Stimulated activated naive B cell treated with anti-CD40 and anti-IgM and Interleukin-4, amounts not matched to agents 10 μg/mL and 1 μg/mL and 100 μg/mL, for 72 hours (primary cell): ENCODE results near the gene CDK3.
A peak's percentile ranks its signal among the peaks of the same experiment; 100 is the strongest.

Source experiments
- ATAC-seq, 2 donors: fragments of 150-1000 bp; cut with Tn5 transposase; replicated peaks; 2 replicates each; pipeline ENCODE4 v1.10.0; 2021; ENCODE audit warnings: moderate library complexity in 1 of 2
- DNase-seq: peaks from one replicate; pipeline ENCODE4 v3.0.0; 2021
- H3K27ac Mint-ChIP-seq: one replicate; pipeline ENCODE4 v1.8.0; 2022; ENCODE audit warnings: mild to moderate bottlenecking, mixed read lengths
- H3K27me3 Mint-ChIP-seq, 2 donors: one replicate each; pipeline ENCODE4 v1.8.0; 2022; ENCODE audit warnings: mixed read lengths in 2 of 2
- H3K36me3 Mint-ChIP-seq, 2 donors: one replicate each; pipeline ENCODE4 v1.8.0; 2022; ENCODE audit warnings: mixed read lengths in 2 of 2, mild to moderate bottlenecking in 1 of 2
- H3K4me1 Mint-ChIP-seq, 2 donors: one replicate each; pipeline ENCODE4 v1.8.0; 2022; ENCODE audit warnings: mixed read lengths in 2 of 2, mild to moderate bottlenecking in 1 of 2
- H3K4me3 Mint-ChIP-seq, 2 donors: one replicate each; pipeline ENCODE4 v1.8.0; 2022; ENCODE audit warnings: mild to moderate bottlenecking in 2 of 2, mixed read lengths in 2 of 2, moderate library complexity in 1 of 2
- H3K9me3 Mint-ChIP-seq, 2 donors: one replicate each; pipeline ENCODE4 v1.8.0; 2022; ENCODE audit warnings: mixed read lengths in 2 of 2, mild to moderate bottlenecking in 1 of 2

Gene CDK3

DNA sequence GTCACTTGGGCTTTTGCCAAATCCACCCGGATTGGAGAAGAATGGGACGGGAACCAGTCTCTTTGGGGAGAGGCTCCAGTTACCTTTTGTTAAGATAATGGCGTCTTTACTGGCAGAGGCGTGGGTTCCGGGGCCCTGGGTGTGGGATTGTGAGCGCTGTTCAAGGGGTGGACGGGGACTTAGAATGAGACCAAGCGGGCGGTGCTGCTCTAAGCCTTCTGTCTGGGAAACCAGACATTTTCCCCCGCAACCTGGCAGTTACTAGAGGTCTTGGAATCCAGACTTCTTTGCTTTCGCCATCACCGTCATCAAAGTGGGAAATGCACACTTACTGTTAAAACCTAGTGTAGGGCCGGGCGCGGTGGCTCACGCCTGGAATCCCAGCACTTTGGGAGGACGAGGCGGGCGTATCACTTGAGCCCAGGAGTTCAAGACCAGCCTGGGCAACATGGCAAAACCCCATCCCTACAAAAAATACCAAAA lies 20.9 kb upstream of the CDK3 start:
- ATAC-seq: peak; percentile 25 to 35
- Mint-ChIP-seq H3K27me3 (no peaks in the 10 kb centered on the region), H3K36me3 (peaks cover 5 to 11% of the 10 kb centered on the region in 2 donors), H3K9me3 (no peaks in the 10 kb centered on the region), H3K4me3 (peak overlapping the region; percentile 99 to 100), H3K4me1 (peaks cover 7 to 44% of the 10 kb centered on the region in 2 donors), H3K27ac (peak overlapping the region; percentile 100)
- DNase-seq: no peak

DNA sequence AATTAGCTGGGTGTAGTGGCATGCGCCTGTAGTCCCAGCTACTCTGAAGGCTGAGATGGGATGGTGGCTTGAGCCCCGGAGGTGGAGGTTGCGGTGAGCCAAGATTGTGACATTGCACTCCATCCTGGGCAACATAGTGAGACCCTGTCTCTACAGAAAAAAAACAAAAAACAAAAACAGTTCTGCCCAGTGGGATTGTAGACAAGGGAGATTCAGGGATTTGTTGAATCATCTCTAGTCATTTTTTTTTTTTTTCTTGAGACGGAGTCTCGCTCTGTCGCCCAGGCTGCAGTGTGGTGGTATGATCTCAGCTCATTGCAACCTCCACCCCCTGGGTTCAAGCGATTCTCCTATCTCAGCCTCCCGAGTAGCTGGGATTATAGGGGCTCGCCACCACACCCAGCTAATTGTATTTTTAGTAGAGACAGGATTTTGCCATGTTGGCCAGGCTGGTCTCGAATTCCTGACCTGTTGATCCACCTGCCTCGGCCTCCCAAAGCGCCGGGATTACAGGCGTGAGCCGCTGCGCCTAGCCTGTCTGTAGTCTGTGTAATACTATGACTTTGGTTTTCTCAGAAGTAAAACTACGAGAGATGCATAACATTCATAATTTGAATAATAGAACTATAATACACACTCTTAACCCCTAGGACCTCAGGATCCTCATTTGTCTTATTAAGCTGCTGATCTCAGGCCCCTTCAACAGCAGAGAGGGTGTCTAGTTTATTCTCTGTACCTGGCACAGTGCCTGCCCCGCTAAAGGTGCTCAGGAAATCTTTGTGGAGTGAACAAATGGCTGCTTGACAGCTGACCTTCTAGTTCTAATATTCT lies 20.3 kb upstream of the CDK3 start:
- ATAC-seq: no peak
- peaks cover 7 to 39% of the 10 kb centered on the region in 2 donors for H3K4me1 Mint-ChIP-seq

DNA sequence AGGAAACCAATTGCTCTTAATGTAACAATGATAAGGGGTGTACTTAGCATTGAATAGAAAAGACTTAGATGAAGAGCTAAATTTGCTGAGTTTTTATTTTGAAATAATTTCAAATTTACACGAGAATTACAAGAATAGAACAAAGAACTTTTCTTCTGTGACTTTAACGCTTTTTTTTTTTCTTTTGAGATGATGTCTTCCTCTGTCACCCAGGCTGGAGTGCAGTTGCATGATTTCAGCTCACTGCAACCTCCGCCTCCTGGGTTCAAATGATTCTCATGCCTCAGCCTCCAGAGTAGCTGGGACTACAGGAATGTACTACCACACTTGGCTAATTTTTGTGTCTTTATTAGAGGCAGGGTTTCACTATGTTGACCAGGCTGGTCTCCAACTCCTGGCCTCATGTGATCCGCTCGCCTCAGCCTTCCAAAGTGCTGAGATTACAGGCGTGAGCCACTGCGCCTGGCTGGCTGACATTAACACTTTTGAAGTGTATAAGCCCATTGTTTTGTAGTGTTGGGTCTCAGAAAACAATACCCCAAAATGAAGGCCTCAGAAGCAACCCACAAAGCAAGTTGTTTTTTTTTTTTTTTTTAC lies 19.5 kb upstream of the CDK3 start:
- H3K9me3 Mint-ChIP-seq: no peaks in the 10 kb centered on the region
- H3K27me3 Mint-ChIP-seq: no peaks in the 10 kb centered on the region
- DNase-seq: no peak
- H3K36me3 Mint-ChIP-seq: peaks cover 5 to 12% of the 10 kb centered on the region in 2 donors
- ATAC-seq: no peak
- peaks cover 4 to 32% of the 10 kb centered on the region in 2 donors for H3K4me1 Mint-ChIP-seq
- peak overlapping the region; percentile 32 to 44 for H3K4me3 Mint-ChIP-seq
- H3K27ac Mint-ChIP-seq: no peak overlapping the region

More for the DNA sequence above, 20.3 kb upstream of the CDK3 start:
- DNase-seq: no peak
- Mint-ChIP-seq H3K27me3 (no peaks in the 10 kb centered on the region), H3K4me3 (peak overlapping the region; percentile 99 to 100), H3K27ac (peak overlapping the region; percentile 100), H3K36me3 (peaks cover 5 to 13% of the 10 kb centered on the region in 2 donors), H3K9me3 (no peaks in the 10 kb centered on the region)

DNA sequence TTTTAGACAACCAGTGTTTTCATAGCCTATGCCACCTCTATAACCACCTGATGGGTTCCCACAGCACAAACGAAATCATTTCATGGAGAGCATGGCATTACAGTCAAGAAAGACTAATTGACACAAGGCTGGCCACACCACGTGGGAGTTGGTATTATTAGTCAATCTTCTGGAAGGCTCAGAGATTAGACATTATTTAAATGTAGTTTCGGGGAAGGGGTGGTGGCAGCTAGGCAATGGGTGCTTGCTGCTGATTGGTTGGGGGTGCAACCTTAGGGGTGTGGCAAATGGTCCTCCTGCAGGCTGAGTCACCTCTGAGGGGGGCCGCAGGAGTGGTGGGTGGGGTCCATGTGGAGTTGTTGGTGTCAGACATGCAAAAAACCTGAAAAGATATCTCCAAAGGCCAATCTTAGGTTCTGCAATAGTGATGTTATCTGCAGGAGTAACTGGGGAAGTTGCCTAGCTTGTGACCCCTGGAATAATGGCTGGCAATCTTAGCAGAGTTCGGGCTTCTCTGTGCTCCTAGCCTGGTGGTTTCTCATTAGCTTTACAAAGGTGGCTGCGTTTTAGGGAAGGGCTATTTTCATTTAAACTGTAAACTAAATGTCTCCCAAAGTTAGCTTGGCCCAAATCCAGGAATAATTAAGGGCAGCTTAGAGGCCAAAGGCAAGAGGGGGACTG lies 17.0 kb upstream of the CDK3 start:
- Mint-ChIP-seq H3K4me3 (no peak overlapping the region), H3K4me1 (peaks cover 0 to 19% of the 10 kb centered on the region in 2 donors), H3K27ac (no peak overlapping the region), H3K9me3 (no peaks in the 10 kb centered on the region), H3K36me3 (peaks cover 12 to 13% of the 10 kb centered on the region in 2 donors), H3K27me3 (no peaks in the 10 kb centered on the region)
- DNase-seq: no peak
- ATAC-seq: no peak

DNA sequence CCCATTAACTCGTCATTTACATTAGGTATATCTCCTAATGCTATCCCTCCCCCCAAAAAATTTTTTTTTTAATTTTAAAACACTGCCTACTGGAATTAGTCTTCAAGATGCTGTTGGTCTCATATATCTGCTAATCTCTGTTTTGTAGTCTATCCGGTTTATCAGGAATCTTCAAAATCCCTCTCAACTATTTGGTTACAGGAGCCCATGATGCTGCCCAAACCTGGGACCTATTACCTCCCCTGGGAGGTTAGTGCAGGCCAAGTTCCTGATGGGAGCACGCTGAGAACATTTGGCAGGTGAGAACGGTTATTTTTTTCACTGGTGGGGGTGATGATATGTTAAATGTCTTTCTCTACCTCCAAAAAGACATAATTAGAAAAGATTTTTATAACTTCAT lies 14.7 kb upstream of the CDK3 start:
- Mint-ChIP-seq H3K9me3 (no peaks in the 10 kb centered on the region), H3K4me3 (no peak overlapping the region), H3K36me3 (peaks cover 9 to 11% of the 10 kb centered on the region in 2 donors), H3K4me1 (peaks cover 0 to 3% of the 10 kb centered on the region in 2 donors), H3K27ac (no peak overlapping the region), H3K27me3 (no peaks in the 10 kb centered on the region)
- no peak for ATAC-seq
- no peak for DNase-seq

DNA sequence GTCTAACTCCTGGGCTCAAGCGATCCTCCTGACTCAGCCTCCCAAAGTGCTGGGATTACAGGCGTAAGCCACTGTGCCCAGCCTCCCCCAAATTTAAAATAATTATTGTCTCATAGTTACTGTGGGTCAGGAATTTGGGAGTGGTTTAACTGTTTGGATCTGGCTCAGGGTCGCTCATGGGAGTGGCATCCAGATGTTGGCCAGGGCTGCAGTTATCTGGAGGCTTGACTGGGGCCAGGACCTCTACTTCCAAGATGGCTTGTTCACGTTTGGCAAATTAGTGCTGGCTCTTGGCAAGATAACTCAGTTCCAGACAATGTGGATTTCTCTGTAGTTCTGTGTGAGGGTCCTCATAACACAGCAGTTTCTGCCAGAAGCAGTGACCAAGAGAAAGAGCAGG lies 13.6 kb upstream of the CDK3 start:
- Mint-ChIP-seq H3K9me3 (no peaks in the 10 kb centered on the region), H3K4me3 (no peak overlapping the region)

DNA sequence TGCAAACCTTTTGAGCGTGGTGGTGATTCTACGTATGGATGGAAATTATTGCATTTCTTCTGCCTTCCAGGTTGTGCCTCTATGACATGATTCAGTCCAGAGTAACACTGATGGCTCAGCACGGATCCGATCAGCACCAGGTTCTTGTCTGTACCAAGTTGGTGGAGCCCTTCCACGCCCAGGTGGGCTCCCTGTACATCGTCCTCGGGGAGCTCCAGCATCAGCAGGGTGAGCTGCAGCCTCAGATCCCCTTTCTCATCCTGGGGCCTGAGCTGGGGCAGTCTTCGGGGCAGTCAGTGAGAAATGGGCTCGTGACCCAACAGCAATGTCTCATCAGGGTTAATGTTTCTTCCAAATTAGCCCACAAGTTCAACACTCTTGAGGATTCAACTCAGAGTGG lies 9.3 kb upstream of the CDK3 start:
- H3K4me1 Mint-ChIP-seq: peaks cover 5 to 12% of the 10 kb centered on the region in 2 donors
- H3K27me3 Mint-ChIP-seq: no peaks in the 10 kb centered on the region
- H3K36me3 Mint-ChIP-seq: peaks cover 16 to 23% of the 10 kb centered on the region in 2 donors
- H3K27ac Mint-ChIP-seq: no peak overlapping the region
- no peaks in the 10 kb centered on the region for H3K9me3 Mint-ChIP-seq
- H3K4me3 Mint-ChIP-seq: no peak overlapping the region
- ATAC-seq (no peak), DNase-seq (no peak)

More for the DNA sequence above, 13.6 kb upstream of the CDK3 start:
- no peak for ATAC-seq
- no peaks in the 10 kb centered on the region for H3K27me3 Mint-ChIP-seq
- DNase-seq: no peak
- H3K27ac Mint-ChIP-seq: no peak overlapping the region
- peaks cover 11 to 12% of the 10 kb centered on the region in 2 donors for H3K36me3 Mint-ChIP-seq
- peaks cover 3 to 9% of the 10 kb centered on the region in 2 donors for H3K4me1 Mint-ChIP-seq

DNA sequence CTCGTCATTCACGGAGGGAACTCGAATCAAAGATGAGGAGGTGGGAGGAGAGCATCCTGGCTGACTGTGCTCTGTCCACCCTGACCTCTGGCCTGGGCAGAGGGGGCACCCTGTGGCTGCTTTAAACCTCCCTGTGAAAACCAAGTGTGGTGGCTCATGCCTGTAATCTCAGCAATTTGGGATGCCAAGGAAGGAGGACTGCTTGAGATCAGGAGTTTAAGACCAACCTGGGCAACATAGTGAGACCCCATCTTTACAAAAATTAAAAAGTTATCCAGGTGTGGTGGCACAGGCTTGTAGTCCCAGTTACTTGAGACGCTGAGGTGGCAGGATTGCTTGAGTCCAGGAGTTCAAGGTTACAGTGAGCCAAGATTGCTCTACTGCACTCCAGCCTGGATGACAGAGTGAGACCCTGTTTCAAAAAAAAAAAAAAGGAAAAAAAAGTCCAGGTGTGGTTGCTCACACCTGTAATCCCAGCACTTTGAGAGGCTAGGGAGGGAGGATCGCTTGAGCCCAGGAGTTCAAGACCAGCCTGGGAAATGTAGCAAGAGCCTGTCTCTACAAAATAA lies 5.8 kb upstream of the CDK3 start:
- Mint-ChIP-seq H3K4me1 (peaks cover 19 to 31% of the 10 kb centered on the region in 2 donors), H3K4me3 (no peak overlapping the region), H3K27ac (no peak overlapping the region), H3K27me3 (no peaks in the 10 kb centered on the region), H3K9me3 (no peaks in the 10 kb centered on the region), H3K36me3 (peaks cover 16% of the 10 kb centered on the region in 2 donors)
- DNase-seq (no peak), ATAC-seq (no peak)

DNA sequence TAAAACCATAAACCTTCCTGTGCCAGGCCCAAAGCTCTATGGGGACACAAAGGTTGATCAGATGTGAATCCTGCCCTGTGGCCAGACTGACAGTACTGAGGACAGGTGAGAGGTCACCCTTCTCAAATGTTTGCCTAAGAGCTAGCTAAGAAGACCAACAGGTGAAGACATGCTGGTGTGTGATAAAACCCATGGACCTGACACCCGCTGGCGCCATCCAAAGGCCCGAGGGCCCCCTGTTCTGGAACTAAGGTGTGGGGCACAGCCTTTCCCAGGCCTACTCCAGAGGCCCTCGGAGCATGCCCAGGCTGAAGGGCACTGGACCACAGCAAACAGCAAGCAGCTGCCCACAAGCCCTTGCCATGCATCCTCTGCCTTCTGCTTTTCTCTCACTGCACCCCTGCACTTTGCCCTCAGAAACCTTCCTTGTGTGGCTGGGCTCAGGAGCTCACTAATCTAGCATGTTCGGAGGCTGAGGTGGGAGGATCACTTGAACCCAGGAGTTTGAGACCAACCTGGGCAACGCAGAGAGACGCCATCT lies 5.2 kb upstream of the CDK3 start:
- Mint-ChIP-seq H3K27ac (no peak overlapping the region), H3K9me3 (no peaks in the 10 kb centered on the region), H3K27me3 (no peaks in the 10 kb centered on the region), H3K4me3 (no peak overlapping the region), H3K36me3 (peaks cover 16 to 17% of the 10 kb centered on the region in 2 donors), H3K4me1 (peaks cover 19 to 31% of the 10 kb centered on the region in 2 donors)
- ATAC-seq (no peak), DNase-seq (no peak)

DNA sequence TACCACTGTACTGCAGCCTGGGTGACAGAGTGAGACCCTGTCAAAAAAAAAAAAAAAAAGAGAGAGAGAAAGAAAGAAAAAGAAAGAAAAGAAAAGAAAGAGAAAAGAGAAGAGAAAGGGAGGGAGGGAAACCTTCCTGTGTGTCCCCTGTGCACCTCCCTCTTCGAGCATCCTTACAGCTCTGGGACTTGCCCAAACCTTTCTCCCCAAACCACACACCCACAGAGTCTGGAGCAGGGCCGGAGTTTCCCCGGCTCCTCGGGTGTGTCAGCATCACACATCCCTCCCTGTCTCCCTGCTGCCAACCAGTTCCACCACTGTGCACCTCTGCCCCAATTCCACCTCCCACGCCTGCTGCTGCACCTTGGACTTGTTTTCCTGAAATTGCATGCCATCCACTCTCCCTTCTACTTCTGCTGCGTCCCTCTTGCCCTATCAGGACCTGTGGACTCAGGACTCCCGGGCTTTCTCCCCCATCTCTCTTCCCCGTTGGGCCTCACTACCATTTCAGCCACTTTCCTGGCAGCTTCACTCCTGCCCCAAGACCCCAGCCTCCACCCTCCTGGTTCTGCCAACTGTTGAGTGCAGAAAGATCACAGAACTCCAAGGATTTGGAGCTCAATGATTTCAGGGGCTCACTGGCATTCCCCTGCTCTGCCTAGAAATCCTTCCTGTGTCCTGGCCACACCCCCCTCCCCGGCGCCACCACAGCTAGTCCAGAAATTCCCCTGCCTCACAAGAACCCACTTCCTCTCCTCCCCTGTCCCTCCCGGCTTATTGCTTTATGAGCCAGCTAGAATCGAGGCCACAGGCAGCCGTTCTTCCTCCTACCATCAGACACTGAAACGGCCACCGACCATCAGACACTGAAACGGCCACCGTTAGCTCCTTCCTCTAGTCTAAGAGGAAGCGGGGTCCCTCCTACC lies 3.7 kb upstream of the CDK3 start:
- Mint-ChIP-seq H3K4me1 (peaks cover 16 to 23% of the 10 kb centered on the region in 2 donors), H3K9me3 (no peaks in the 10 kb centered on the region), H3K36me3 (peaks cover 15 to 17% of the 10 kb centered on the region in 2 donors), H3K27me3 (no peaks in the 10 kb centered on the region), H3K27ac (peak overlapping the region; percentile 84), H3K4me3 (peak overlapping the region; percentile 55 to 72)
- ATAC-seq: peak; percentile 66 to 78
- peak; percentile 23 for DNase-seq

DNA sequence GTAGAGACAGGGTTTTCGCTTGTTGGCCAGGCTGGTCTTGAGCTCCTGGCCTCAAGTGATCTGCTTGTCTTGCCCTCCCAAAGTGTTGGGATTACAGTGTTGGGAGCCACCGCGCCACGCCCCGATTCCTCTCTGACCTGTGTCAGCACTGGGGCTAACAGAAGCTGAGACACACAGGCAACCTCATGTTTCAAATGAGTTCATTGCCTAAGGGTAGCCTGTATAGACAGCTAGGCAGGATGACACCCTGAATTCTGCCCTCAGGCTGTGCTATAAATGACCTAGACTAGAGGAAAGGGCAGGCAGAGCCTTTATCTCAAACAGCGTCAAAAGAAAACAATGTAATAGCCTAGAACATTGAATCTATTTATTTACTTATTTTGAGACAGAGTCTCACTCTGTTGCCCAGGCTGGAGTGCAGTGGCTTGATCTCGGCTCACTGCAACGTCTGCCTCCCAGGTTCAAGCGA lies 2.3 kb upstream of the CDK3 start:
- H3K4me3 Mint-ChIP-seq: no peak overlapping the region
- ATAC-seq: no peak
- no peak overlapping the region for H3K27ac Mint-ChIP-seq
- peaks cover 13 to 15% of the 10 kb centered on the region in 2 donors for H3K36me3 Mint-ChIP-seq
- no peak for DNase-seq
- no peaks in the 10 kb centered on the region for H3K9me3 Mint-ChIP-seq
- H3K27me3 Mint-ChIP-seq: no peaks in the 10 kb centered on the region
- peaks cover 14 to 19% of the 10 kb centered on the region in 2 donors for H3K4me1 Mint-ChIP-seq

DNA sequence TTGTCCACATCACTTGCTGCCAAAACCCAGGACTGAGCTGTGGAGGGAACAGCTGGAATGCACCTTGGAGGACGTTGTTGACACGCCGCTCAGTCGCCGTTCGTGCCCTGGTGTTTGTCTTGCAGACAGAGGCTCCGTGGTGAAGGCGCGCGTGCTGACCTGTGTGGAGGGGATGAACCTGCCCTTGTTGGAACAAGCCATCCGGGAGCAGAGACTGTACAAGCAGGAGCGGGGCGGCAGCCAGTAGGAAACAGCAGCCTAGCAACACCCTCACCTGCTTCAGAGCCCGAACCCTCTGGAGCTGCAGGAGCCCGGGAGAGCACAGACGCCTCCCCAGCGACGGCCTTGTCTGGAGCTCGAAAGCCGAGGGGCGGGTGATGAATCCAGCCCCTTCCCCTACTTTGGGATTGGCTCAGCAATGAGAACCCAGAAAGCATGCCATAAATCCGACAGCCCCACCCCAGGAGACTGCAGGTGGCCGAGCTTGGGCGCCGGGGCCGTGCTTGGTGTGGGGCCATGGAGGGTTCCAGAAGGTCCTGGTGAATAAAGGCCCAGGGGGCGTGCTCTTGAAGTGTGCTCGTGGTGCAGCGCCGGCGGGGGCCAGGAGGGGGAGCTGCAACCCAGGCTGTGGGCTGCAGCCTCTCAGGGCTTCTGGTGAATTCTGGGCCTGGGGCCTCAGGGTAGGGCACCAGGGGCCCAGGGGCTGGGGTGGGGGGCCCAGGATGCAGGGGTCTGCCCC lies 470 bp upstream of the CDK3 start:
- no peaks in the 10 kb centered on the region for H3K27me3 Mint-ChIP-seq
- H3K36me3 Mint-ChIP-seq: peaks cover 9 to 15% of the 10 kb centered on the region in 2 donors
- DNase-seq (peak; percentile 24), ATAC-seq (peak; percentile 74 to 75)
- H3K4me1 Mint-ChIP-seq: peaks cover 15 to 20% of the 10 kb centered on the region in 2 donors
- no peak overlapping the region for H3K27ac Mint-ChIP-seq
- H3K4me3 Mint-ChIP-seq: no peak overlapping the region
- no peaks in the 10 kb centered on the region for H3K9me3 Mint-ChIP-seq
